GM12892 (cell line): ENCODE measurements around the gene ETNK1.
"Not testable (repeated sequence)": the region's sequence is repeated elsewhere in the genome, so short reads cannot be mapped to it uniquely, and the experiment has no call there.

Source experiments
- DNase-seq: peaks from one replicate; pipeline ENCODE4 v3.0.0; 2011; ENCODE audit not compliant: insufficient read length
- FAIRE-seq: peaks from 2 replicates; lab custom pipeline; 2011; peaks lifted over from hg19 to GRCh38; lab: Jason Lieb, UNC
- POLR2A ChIP-seq: IDR thresholded peaks from 2 replicates; pipeline ENCODE4 v1.6.1; 2011; ENCODE audit warnings: low read depth, low read length, control low read depth
- POLR2AphosphoS5 ChIP-seq: IDR thresholded peaks from 2 replicates; pipeline ENCODE4 v1.6.1; 2011; ENCODE audit warnings: low read depth, low read length, control low read depth
- TAF1 ChIP-seq: IDR thresholded peaks from 2 replicates; pipeline ENCODE4 v1.6.1; 2011; ENCODE audit warnings: low read depth, mild to moderate bottlenecking, control low read depth, low read length, borderline replicate concordance

The ETNK1 gene

DNA sequence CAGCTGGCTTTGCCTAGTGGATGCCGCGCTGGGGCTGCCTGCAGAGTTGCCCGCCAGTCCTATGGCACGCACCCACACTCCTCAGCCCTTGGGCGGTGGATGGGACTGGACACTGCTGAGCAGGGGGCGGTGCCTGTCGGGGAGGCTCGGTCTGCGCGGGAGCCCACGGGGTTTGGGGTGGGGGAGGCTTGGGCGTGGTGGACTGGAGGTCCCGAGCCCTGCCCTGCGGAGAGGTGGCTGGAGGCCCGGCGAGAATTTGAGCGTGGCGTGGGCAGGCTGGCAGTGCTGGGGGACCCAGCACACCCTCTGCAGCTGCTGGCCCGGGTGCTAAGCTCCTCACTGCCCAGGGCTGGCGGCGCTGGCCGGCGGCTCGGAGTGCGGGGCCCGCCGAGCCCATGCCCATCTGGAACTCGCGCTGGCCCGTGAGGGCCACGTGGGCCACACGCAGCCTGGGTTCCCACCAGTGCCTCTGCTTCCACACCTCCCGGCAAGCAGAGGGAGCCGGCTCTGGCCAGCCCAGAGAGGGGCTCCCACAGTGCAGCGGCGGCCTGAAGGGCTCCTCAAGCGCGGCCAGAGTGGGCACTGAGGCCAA, 68.1 kb downstream of the ETNK1 start:
- DNase-seq: no peak
- no peak for FAIRE-seq
- TF ChIP-seq POLR2A: no peak
- no peak for TF ChIP-seq TAF1
- TF ChIP-seq POLR2AphosphoS5: no peak

DNA sequence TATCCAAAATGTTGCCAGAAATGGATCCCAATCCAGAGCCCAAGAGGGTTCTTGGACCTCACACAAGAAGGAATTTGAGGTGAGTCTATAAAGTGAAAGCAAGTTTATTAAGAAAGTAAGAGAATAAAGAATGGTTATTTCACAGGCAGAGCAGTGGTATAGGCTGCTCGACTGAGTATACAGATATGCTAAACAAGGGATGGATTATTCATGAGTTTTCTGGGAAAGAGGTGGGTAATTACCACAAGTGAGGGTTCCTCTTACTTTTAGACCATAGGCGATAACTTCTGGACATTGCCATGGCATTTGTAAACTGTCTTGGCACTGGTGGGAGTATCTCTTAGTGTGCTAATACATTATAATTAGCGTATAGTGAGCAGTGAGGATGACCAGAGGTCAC, 73.6 kb downstream of the ETNK1 start:
- FAIRE-seq (no peak), DNase-seq (no peak)
- TF ChIP-seq POLR2A: no peak
- no peak for TF ChIP-seq POLR2AphosphoS5
- no peak for TF ChIP-seq TAF1

DNA sequence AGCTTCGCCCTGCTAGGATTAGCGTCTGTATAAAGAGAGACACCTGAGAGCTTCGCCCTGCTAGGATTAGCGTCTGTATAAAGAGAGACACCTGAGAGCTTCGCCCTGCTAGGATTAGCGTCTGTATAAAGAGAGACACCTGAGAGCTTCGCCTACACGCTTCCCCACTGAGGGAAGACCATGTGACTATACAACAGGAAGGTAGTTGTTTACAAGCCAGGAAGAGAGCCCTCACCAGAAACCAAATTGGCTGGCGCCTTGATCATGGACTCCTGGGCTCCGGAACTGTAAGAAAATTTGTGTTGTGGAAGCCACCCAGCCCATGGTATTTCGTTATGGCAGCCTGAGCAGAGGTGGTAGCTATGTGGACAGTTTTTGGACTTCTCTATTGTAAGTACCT, 74.7 kb downstream of the ETNK1 start:
- FAIRE-seq, DNase-seq: not testable (repeated sequence)

DNA sequence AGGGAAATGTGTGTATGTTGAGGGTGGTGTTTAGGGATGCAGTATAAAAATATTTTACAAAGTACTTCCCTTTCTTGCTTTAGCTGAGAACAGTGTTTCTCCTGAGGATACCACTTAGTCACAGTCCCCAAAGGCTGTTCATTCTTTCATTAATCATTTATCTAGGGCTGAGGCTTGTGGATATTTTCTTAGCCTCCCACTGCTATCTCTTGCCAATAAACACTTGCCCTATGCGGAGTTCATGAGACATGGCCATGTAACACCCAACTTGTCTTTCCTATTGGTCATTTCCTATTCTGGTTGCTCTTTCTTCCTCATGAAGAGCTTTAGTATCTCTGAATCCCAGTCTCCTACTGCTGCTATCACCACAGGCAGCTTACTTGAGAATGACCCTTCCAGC, 75.1 kb downstream of the ETNK1 start:
- DNase-seq: no peak
- TF ChIP-seq TAF1 (no peak), POLR2A (no peak), POLR2AphosphoS5 (no peak)
- no peak for FAIRE-seq

DNA sequence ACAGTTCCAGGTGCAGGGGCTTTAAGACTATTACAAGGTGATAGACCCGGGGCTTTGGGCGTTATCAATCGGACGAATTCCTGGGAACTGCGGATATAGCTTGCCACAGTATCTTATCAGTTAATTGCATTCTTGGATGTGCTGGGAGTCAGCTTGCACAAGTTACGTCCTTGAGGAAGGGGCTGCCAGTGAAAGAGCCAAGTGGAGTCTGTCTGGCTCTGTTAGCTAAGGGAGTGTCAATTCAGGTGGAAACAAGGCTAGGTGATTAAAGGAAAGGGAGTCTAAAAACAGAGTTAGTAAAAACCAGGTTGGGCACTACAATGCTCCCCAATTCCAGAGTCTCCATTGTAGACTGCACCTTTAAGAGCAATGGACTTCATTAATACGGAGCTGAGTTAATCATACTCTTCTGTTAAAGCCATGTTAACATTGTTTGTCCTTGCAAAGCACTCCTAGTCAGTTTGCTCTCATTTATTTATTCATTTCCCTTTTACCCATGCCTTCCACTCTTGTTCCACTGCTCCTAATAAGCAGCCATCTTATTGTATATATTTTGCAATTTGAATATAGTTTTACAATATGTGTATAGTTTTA, 76.3 kb downstream of the ETNK1 start:
- FAIRE-seq, DNase-seq: not testable (repeated sequence)

DNA sequence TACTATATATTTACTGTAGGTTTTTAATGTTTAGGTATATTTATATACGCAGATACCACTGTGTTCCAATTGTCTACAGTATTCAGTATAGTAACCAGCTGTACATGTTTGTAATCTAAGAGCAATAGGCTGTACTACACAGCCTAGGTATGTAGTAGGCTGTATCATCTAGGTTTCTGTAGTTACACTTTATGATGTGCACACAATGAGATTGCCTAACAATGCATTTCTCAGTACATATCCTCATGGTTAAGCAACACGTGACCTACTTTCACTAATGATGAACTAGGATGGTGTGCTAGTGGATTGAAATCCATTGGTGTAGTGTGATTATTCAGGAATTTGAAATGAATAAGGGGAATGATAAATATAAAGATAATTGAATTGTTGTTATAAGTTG, 77.7 kb downstream of the ETNK1 start:
- FAIRE-seq: no peak
- no peak for DNase-seq
- TF ChIP-seq POLR2A (no peak), TAF1 (no peak), POLR2AphosphoS5 (no peak)

DNA sequence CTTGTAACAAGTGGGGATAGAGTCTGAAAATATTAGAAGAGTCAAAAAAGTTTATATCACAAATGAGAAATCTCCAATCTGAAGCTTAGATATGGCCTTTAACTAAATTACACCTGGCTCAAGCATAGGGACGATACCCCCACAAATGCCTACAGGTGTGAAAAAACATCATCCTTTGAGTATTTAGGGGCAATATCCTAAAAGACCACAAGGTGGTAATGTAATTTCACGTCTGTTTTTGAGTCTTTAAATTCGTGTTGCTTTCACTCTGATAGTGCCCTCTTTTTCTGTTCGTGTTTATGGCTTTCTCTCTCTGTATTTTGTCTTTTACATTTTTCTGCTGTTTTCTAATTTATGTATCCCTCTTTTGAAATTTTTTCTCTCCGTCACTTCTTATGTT, 84.3 kb downstream of the ETNK1 start:
- no peak for FAIRE-seq
- TF ChIP-seq POLR2AphosphoS5 (no peak), POLR2A (no peak)
- no peak for DNase-seq

DNA sequence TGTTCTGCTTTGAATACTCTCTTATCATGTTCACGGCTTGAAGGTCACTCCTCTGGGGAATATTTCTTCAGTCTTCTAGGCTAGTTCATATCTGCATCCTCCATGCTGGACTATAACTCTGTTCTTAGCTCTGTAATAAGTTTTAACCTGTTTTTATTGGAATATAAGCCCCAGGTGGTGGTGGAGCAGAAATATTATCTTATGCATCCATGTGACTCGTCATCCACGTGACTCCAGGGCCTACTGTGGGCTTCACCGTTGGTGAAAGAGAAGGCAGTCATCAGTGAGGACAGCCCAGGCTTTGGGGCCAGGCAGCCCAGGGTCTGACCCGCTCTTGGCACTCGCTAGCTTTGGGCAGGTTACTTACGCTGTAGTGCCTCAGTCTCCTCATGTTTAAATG, 87.1 kb downstream of the ETNK1 start:
- DNase-seq (no peak), FAIRE-seq (no peak)
- TF ChIP-seq POLR2A (no peak), POLR2AphosphoS5 (no peak), TAF1 (no peak)

DNA sequence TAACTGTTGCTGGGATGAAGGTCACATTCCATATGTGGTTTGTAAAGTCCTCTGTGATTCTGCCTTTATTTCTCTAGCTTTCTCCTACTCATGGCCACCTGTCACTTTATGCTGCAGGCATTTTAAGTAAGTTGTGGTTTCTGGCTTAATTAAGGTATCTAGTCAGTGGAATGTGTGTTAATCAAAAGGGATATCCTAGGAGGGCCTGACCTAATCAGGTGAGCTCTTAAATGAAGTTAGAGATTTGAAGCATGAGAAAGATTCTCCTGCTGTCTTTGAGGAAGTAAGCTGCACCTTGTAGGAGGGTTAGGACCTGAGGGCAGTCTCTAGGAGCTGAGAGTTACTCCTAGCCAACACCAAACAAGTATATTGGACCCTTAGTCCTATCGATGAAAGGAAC, 90.3 kb downstream of the ETNK1 start:
- FAIRE-seq: no peak
- DNase-seq: no peak
- TF ChIP-seq TAF1: no peak
- TF ChIP-seq POLR2AphosphoS5: no peak
- TF ChIP-seq POLR2A: no peak

DNA sequence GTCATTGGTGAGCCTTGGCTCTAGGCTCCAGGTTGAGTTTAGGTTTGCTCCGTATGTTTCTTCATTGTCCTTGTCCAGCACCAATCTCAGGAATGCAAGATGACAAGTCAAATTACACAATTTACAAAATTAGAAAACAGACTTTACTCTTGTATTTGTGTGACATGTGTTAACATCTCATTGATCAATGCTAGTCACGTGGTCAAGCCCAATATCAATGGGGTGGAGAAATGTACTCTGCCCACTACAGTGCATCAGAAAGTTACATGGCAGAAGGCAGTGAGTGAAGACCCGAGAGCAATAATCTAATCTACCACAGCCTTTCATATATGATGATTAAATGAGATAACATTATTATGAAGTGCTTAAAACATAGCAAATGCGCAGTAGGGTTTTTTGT, 94.8 kb downstream of the ETNK1 start:
- DNase-seq (no peak), FAIRE-seq (no peak)
- TF ChIP-seq TAF1 (no peak), POLR2A (no peak), POLR2AphosphoS5 (no peak)

DNA sequence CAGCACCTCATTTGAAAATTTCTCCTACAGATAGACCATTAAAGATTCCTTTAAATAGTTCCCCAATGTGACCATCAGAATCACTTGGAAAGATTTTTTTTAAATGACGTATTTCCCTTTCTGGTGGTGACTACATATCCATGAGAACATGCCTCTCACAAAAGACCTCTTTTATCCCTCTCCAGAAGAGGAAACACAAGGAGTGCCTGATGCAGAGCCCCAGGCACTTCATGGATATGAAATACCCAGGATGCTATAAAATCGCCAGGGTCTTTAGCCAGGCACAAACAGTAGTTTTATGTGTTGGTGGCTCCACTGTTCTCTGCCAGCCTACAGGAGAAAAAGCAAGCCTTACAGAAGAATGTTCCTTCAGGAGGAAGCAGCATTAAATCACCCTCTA, 97.1 kb downstream of the ETNK1 start:
- DNase-seq (no peak), FAIRE-seq (no peak)
- TF ChIP-seq POLR2A (no peak), POLR2AphosphoS5 (no peak), TAF1 (no peak)

DNA sequence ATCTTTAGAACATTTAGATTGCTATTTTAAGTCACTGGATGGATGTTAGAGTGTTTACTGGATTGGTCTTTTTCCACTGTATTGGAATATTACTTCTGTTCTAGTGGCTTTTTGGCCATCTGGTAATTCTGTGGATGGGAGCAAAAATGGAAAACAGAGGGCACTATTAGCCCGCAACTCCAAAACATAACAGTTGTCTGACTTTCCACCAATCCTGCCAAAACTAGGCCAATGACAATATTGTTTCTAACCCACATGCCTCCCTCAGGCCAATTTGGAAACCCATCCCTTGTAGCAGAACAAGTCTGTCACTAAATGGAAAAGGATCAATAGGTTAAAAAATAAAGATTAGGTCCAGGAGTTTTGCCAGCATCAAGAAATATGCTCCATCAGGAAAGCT, 97.8 kb downstream of the ETNK1 start:
- no peak for TF ChIP-seq POLR2AphosphoS5
- no peak for TF ChIP-seq TAF1
- TF ChIP-seq POLR2A: no peak
- FAIRE-seq (no peak), DNase-seq (no peak)

DNA sequence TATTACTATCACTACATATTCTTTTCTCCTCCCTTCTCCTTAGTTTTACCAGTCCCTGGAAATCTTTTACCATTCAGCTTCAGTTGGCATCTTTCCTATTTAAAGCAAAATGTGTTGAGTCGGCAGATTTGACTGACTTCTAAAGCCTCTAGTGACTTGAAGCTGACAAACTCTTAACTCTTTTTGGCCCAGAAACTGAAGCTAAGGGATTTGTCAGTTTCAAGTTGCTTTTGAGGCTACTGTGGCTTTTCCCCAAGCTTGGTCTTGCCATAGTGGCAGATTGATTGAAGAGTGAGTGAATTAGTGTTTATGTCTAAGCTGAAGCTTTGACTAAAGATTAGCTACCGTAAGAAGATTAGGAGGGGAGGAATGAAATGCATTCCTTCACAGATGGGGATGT, 104.0 kb downstream of the ETNK1 start:
- TF ChIP-seq POLR2AphosphoS5: no peak
- no peak for TF ChIP-seq TAF1
- no peak for TF ChIP-seq POLR2A
- FAIRE-seq (no peak), DNase-seq (no peak)

DNA sequence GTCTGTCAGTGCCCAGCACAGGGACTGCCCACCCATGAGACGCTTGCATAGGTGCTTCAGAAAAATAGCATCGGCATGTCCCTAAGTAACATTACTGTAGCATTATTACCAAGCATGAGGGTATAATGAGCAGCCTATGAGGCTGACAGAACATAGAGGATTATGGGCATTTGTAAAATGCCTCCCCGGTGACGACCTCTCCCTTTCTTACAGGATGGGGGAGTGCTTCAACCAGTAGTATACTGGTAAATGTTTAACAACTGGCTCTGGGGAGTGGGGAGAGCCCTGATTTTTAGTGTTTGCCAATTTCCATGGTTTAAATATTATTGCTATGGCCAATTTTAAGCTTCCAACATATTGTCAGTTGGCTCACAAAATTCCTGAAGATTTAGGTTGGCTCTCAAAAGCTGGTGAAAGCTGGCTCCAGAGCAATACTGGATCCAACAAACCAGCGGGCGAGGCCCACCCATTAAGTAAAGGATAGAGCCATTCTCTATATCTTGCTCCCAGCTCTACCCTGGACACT, 104.5 kb downstream of the ETNK1 start:
- TF ChIP-seq POLR2AphosphoS5: no peak
- no peak for TF ChIP-seq POLR2A
- no peak for TF ChIP-seq TAF1
- no peak for FAIRE-seq
- no peak for DNase-seq
